ENCODE results near the gene MAD1L1.

GRCh38 chr7:1948301-1948796 is 284.4 kb downstream of the MAD1L1 start:
- TF ChIP-seq CTCF (IDR thresholded peaks at IDR 0.05; ENCODE audit: insufficient read depth, low read length, poor library complexity, severe bottlenecking) (no peak), EZH2phosphoT487 (conservative IDR thresholded peaks at IDR 0.05; ENCODE audit: low read length) (no peak)
